HuH-7 (cell line): Measurements from ENCODE around the gene HMX1.

ENCODE experiments used
- DNase-seq: peaks from one replicate; pipeline ENCODE4 v3.0.0; 2011; ENCODE audit warnings: low spot score

Gene HMX1

DNA sequence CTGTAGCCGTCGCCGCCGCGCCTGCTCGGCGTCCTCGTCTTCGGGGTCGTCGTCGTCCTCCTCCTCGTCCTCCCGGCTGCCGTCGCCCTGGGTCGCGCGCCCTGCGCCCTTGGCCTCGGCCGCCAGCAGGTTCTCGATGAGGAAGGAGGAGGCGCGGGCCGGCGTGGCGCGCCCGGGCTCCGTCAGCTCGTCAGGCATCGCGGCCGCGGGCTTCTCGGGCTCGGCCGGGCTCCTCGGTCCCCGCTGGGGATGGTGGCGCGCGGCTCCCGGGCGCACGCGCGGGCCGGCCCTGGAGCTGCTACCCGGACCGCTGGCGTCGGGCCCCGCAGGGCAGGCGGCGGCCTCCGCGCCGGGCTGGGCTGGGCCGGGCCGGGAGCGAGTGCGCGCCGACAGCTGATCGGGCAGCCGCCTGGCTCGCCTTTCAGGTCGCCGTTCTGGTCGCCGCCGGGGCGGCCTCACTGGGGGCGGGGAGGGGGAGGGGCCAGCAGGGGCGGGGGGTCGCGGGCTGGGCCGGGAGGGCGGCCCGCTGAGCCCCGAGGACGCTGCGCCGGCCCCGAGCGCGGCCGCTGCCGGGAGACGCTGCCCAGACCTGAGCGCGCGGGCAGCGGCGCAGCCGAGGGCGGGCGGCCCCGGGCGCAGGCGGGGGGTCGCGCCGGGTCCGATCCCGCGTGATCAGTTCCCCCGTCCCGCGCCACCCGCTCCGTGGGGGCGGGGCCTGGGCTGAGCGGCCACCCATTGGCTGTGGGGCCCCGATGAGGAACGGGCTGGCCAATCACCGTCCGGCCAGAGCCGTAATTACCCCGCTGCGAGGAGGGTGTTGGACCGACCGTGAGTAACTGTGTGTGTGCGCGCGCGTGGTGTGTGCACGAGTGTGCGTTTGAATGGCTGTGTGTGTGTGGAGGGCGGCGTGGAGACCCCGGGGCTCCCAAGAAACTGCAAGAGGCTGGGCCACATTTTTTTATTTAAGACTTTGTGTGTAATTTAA is at the start of gene HMX1:
Gene HMX1 (minus strand): TSS at position 423 of the 985 bp plus-strand sequence. CDS start 225 bp downstream, at position 198.
- DNase-seq, result no peak

DNA sequence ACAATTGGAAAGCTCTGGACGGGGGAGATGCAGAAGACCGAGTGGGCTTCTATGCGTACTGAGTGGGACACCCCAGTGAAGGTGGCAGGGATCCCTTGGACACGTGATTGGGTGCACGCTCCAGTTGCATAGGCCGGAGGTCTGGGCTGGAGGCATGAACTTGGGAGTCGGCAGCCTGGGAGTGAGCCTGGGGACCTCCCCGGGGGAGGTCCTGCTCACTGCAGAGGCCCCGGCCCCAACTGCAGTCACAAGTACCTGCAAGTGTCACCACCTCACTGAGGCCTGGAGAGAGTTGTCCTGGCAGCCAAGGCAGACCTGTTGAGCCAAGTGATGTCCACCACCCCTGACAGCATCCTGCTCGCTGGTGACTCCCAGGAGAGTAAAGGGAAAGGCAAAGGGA is 49.3 kb upstream of the HMX1 start:
- no peak for DNase-seq

DNA sequence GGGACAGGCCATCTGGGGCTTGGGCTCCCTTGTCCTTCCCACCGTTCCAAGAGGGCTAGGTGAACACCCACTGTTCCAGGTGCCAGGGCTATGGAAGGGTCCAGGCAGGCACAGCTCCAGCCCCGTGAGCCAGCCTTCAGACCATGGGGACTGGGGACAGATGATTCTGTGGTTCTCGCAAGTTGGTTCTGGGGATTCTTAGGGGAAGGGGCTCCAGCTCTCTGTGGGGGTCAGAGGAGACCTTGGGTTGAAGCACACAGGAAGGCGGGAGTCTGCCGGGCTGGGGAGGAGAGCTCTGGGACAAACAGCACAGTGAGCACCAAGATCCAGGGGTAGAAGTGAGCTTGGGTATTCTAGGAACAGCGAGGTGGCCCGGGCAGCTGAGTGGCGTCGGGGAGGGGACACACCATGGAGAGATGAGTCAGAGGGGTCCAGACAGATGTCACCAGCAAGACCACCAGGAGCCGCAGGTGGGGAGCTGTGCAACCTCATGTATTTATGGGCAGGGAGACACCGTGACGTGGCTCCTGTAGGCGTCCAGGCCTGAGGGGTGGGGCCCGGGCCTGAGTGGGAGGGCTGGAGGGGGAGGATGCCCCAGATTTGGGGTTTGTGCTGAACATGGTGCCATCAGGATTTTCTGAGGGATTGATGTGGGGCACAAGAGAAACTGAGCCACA is 48.8 kb upstream of the HMX1 start:
- no peak for DNase-seq

DNA sequence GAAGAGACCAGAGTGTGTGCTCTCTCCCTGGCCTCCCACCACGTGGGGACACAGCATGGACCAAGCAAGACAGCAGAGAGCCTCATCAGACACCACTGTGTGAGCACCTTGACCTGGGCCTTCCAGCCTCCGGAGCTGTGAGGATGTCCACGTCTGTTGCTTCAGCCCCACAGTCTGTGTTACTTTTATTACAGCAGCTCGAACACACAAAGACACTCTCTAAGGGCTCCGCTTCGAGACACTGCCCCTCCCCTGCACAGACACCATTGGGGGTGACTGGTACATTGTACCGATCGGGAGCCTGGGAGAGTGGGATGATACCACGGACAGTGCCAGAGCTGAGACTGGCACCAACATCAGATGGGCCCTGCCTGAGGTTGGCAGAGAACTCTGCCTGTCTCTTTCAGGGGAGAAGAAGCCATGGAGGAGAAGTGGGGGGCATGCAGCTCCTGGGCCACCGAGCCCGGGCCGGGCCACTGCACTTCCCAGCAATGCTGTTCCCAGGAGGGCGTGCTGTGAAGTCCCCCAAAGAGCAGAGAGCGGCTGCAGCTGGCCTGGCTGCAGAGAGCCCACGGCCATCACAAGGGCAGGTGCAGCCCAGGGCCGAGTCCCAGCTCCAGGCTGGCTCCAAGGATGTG is 48.1 kb upstream of the HMX1 start:
- no peak for DNase-seq

DNA sequence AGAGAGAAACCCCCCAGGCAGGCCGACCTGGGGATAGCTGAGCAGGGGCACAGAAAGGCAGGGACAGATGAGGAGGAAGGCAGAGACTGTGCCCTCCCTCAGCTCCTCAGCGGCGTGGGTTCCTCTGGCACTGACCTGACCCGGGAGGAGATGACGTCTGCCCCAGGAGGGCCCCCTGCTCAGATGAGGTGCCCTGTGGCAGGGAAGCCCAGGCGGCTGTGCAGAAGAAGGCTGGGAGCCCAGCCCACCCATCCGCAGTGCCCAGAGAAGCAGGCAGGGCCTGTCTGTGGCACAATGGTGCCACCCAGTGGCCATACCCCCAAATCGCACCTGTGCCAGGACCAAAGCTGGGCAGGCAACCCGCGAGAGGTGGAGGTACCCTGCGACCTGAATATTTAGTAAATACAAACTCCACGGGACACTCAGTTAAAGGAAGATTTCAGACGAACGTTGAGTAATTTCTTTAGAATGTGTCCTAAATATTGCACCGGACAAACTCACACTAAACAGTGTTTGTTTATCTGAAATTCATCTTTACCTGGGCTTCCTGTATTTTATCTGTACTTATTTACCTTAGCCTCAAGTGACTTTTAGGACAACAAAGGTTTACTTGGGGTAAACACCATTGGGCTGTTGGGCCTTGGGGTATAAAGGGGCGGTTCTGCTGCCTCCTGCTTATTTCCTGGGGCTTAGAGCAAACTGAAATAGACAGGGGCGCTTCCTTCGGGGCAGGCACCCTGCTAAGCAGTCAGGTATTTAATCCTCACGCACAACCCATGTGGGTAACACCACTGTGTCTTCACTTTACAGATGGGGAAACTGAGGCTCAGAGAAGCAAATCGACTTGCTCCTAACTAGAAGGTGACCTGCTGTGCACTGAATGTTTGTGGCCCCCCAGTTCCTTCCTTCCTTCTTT is 46.5 kb upstream of the HMX1 start:
- DNase-seq, result peak; percentile 76

DNA sequence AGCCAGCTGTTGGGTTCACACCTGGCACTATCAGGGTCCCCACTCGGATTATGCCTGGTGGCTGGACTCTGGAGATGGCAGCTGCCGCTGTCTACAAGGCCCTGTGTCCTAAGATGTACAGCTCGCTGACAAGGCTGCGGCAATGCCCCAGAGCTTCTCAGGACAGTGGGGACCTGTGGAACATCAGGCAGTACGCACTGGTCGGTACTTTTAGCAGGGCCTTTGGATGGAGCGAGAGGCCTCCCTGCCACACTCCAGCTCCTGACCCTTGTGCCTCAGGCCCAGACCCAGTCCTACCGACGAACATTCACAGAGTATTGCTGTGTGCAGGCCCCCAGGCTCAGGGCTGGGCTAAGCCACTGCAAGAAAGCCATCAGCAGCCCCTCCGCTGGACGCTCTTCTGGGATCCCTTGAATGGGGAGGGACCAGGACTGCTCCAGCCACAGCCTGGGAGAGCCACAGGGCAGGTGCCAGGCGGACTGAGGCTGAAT is 45.7 kb upstream of the HMX1 start:
- DNase-seq, result peak; percentile 1

DNA sequence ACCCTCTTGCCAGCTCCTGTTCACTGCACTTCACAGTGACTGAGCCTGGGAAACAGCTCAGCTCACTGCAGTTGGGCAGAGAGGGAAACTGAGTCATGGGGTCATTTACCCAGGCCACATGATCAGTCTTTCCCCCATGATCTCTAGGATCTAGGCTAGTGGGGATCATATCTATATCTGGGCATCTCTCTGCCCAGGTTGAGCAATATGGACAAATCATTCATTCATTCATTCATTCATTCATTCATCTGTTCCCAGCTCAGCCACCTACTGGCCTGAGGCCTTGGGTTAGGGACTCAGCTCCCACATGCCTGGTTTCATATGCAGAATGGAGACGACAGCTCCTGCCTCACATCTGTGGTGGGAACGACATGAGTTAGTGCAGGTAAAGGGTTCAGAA is 45.3 kb upstream of the HMX1 start:
- no peak for DNase-seq

DNA sequence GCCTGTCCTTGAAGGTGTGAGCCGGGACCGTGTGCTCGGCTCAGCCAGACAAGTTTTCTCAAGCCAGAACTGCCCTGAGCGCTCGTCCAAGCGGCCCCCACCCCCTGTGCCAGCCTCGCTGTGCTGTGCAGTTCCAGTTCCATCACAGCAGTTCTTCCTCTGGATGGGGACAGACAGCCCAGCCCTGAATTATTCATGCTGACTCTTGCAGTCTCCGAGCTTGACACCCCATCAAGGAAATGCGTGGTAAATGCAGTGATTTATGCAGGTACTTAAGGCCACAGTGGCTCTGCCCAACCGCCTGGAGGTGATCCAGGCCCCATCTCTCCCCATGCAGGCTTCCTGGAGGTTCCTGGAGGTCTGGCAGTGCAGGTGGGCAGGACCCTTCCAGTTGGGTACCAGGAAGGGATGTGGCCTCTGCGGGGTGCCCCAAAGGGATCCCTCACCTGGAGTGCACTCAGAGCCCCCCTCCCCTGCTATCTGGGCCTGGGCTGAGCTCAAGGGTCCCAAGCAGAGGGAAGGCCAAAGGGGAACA is 44.8 kb upstream of the HMX1 start:
- DNase-seq, result no peak

DNA sequence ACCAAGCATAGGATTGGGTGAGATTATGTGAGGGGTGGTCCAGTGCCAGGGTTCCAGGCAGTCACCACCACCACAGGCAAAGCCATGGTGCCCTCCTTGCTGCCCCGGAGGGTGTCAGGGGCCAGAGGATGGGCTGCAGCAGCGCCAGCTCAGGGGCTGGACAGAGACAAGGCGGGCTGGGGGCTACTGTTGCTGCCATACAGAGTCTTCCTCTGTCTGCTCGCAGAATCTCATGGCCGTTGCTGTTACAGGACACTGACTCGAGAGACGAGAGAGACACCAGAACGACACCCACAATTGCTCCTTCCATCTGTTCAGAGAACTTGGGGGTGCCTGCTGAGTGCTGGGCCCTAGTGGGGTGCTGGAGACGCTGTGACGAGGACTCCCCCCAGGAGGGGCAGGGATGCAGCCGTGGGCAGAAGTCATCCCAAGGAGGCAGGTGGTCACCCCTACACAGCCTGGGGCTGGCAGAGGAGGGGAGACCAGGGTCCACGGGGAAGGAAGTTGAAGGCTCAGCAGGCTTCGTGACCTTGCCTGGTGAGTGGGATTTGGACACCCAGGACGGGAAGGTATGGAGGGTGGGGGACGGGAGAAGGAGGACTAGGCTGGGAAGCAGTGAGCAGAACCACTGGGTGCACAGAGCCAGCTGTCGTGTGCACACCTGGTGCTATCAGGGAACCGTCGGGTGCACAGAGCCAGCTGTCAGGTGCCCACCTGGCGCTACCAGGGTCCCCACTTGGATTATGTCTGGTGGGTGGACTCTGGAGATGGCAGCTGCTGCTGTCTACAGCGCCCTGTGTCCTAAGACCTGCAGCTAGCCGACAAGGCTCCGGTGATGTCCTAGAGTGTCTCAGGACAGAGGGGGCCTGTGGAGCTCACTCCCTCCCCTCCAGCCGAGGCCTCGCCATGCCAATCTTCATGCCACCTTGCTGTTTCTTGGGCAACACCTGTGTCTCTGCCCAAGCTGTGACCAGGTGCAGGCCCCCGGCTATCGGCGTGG is 43.9 kb upstream of the HMX1 start:
- DNase-seq, result no peak

DNA sequence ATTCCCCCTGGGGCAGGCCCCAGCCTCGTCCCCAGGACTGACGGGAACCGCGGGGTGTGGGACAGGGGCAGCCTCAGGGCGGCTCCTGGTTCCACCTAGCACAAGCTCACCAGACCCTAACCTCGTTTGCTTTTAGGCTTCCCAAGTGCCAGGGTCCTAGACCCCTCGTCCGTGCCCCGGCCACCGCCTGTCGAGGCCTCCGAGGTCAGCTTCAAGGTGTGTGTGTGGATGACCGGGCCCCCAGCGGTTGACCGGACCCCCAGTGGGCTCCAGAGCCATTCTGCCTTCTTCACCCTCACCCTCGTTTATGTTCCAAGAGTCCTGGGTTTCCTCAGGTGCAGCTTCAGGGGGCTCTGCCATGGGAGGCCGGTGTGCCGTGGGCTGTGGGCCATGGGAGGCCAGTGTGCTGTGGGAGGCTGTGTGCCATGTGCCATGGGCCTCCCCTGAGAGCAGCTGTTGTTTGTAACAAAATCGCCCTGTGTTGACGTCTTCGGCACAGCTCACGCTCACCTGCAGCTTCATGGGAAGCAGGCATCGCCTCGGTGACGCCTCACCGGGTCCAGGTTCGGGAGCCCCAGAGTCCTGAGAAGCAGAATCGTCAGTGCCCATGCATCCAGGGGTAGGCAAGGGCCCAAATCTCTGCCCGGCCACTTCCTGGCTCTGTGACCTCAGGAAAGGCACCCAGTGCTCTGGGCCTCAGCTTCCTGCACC is 43.0 kb upstream of the HMX1 start:
- no peak for DNase-seq

DNA sequence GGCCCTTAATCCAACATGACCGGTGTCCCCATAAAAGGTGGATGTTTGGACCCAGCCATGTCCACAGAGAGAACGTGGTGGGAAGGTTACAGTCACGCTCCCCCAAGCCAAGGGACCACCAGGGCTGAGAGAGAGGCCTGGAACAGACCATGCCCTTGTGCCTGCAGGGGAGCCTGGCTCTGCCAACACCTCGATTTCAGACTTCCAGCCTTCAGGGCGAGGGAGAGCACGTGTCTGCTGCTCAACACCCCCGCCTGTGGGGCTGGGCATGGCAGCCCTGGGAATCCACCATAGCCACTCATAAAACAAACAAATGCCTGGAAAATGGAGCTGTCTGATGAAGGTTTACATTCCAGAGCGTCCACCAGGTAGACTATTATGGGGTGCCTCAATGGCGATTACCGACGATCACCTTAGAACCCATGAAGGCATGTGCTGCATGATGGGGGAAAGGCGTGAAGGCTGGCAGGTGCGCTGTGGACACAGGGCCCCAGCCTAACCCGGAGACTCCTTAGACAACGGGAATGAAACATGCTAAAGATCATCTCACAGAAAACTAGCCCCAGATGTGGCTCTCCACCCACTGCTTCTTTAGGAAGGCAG is 42.3 kb upstream of the HMX1 start:
- no peak for DNase-seq

DNA sequence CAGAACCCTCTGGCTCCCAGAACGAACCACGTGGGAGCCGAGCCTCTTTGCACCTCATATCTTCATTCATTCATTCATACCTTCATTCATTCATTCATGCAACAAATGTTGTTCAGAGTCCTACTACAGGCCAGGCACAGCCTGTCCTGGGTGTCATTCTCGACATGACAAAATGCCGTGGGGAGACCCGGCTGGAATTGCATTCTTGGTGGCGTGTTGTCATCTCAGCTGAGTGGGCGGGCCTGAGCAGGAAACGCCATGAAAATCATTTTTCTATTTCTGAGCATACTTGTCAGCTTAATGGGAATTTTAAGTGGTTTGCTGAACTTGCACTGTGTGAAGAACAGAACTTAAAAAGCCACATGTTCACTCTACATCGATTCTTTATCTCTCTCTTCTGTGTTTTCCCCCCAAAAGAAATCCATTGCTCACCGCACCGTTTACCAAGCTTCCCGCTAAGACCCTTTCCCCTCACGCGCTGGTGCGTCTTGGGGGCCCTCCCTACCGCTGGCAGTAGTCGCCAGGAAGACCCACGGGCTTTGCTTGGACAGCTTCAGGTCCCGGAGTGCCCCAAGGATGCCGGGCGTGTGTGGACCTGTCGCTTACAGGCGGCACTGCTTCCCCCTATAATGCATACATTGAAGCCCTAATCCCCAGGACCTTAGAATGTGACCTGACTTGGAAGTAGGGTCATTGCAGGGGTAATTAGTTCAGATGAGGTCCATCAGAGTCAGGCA is 41.6 kb upstream of the HMX1 start:
- DNase-seq, result no peak

DNA sequence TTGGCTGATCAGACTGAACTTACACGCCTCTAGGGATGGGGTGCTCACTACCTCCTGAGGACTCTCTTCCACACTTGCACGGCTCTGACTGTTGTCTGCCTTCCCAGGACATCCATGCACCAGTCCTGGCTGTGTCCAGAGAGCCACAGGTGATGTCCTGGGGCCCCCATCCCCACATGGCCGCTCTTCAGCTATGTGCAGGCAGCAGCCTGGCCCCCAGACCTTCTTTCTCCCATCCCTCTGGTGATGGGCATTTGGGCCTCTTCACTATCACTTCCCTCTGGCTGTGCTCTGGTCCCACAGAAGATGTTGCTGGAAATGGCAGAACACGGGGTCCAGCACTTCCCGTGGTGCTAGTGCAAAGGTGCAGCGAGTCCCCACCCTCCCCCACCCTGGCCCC is 40.9 kb upstream of the HMX1 start:
- no peak for DNase-seq

DNA sequence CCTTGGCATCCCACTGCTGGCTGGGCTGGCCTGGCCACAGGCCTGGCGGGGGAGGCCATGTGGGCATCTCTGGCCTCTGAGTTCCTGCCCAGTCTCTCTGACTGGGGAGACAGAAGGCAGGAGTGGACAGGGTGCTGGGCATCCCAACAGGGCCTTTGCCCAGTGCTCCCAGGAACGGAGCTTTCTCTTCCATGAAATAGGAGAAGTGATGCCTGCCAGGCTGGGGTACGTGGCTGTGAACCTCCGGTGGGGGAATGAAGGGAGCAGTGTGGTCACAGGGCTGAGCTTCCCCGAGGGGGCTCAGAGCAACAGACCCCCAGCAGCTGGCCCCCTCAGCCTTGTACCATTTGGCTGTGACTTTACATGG is 40.4 kb upstream of the HMX1 start:
- DNase-seq, result no peak

DNA sequence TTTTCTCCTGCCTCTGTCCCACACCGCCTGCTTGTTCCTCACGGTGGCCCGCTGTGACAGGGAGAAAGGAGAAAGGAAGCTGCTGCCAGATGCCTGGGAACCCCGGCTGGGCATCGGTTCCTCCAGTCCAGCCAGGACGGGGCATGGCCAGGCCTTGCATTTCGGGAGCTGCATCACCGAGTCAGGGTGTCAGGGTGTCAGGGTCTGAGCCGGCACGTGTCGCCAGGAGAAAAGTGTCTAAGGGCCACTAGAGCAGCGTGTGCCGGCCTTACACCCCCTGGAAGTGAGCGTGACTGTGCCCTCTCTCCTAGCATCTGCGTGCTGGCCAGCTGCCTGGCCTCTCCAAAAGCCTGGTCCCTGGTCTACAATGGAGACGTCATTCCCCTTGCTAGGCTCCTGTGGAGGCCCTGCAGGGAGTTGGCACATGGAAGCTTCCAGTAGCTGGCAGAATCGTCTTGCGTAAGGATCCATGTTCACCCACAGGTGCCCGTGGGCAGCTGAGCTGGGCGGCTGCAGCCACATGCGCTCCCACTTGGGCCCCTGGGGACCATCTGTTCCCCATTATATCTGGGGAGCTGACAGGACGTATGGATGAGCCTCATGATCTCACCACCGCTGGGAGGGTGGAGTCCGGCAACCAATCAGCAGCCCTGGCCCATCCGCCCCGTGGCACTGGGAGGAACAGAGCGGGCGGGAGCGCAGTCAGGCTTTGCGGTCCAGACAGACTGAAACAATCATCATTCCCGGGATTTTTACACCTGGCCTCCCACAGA is 39.9 kb upstream of the HMX1 start:
- DNase-seq, result no peak

DNA sequence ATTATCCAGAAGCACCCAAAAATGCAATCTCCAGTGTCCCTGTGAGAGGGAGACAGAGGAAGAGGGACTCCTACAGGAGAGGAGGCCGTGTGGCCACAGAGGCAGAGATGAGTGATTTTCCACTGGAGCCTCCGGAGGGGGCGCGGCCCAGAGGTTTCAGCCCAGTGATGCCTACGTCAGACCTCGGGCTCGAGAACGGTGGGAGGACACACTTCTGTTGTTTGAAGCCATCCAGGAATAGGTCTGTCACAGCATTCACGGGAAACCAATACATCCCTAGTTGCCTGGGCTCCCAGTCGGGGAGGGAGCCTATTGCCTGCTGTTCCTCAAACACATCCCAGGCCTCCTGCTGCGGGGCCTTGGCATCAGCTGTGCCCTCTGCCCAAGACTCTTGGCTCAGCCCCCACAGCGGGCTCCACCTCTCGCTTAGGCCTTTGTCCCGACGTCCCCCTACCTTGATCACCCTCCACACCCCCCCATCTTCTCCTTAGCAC is 39.2 kb upstream of the HMX1 start:
- no peak for DNase-seq

DNA sequence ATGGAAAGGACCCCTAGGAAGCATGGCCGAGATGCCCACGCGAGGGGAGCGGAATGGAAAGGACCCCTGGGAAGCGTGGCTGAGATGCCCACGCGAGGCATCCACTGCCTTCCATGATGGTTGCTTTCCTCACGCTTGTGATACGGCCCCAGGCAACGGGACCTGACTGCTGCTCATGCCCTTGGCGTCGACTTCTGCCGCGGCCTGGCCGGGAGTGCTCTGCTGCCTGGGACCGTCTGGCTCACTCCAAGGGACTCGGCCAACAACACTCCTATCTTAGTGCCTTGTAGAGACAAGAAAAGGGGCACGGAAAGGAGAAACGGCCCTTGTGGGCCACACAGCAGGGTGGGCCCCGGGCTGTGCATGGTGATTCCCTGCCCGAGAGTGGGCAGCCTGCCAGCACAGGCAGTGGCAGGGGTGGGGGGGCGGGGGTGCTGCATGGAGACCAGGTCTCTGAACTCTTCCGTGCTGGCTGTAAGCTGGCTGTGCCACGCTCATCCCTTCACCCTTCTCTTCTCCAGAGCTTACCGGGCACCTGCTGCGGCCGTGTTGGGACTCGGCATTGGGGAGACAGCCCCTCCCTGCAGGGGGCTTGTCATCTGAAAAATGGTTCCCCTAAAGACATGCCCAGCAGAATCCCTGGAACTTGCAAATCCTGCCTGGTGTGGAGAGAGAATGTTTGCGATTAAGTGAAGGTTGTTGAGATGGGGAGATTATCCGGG is 38.6 kb upstream of the HMX1 start:
- no peak for DNase-seq
